LoVo (cell line): Measurements from ENCODE around the gene RASAL2.

Experiments
- DNase-seq: peaks from one replicate; pipeline ENCODE4 v3.0.0-alpha.2; 2016; ENCODE audit warnings: low spot score

RASAL2 gene

GRCh38 chr1:178393370-178393769 is 299.5 kb downstream of the RASAL2 start:
- no peak for DNase-seq

GRCh38 chr1:178396789-178397188 is 302.9 kb downstream of the RASAL2 start:
- DNase-seq, result no peak

- DNase-seq, result peak; percentile 25
Observed at GRCh38 chr1:178397678-178398077, 303.8 kb downstream of the RASAL2 start.

GRCh38 chr1:178399177-178399728 is 305.3 kb downstream of the RASAL2 start:
- no peak for DNase-seq

GRCh38 chr1:178405137-178405536 is 311.2 kb downstream of the RASAL2 start:
- no peak for DNase-seq

- DNase-seq, result no peak
Observed at GRCh38 chr1:178407215-178407614, 313.3 kb downstream of the RASAL2 start.

- DNase-seq, result no peak
Observed at GRCh38 chr1:178407655-178408054, 313.8 kb downstream of the RASAL2 start.

GRCh38 chr1:178408871-178409270 is 315.0 kb downstream of the RASAL2 start:
- DNase-seq, result no peak

- no peak for DNase-seq
Observed at GRCh38 chr1:178409541-178409940, 315.6 kb downstream of the RASAL2 start.

GRCh38 chr1:178411756-178412399 is 318.0 kb downstream of the RASAL2 start:
- DNase-seq, result no peak

GRCh38 chr1:178412400-178412770 is 318.5 kb downstream of the RASAL2 start:
- DNase-seq, result no peak

- peak; percentile 80 for DNase-seq
Observed at GRCh38 chr1:178417858-178418257, 324.0 kb downstream of the RASAL2 start.

- DNase-seq, result no peak
Observed at GRCh38 chr1:178418284-178418955, 324.5 kb downstream of the RASAL2 start.

- no peak for DNase-seq
Observed at GRCh38 chr1:178434360-178434759, 340.5 kb downstream of the RASAL2 start.

GRCh38 chr1:178434899-178435435 is 341.1 kb downstream of the RASAL2 start:
- no peak for DNase-seq

- no peak for DNase-seq
Observed at GRCh38 chr1:178436899-178437298, 343.0 kb downstream of the RASAL2 start.

GRCh38 chr1:178438432-178438831 is 344.5 kb downstream of the RASAL2 start:
- DNase-seq, result no peak

GRCh38 chr1:178442925-178443324 is 349.0 kb downstream of the RASAL2 start:
- DNase-seq, result no peak

GRCh38 chr1:178450871-178451270 is 357.0 kb downstream of the RASAL2 start:
- DNase-seq, result no peak

GRCh38 chr1:178451529-178451928 is 357.6 kb downstream of the RASAL2 start:
- DNase-seq, result no peak

GRCh38 chr1:178452013-178452412 is 358.1 kb downstream of the RASAL2 start:
- DNase-seq, result no peak

- DNase-seq, result no peak
Observed at GRCh38 chr1:178456472-178456871, 362.6 kb downstream of the RASAL2 start.

GRCh38 chr1:178457651-178458050 is 363.7 kb downstream of the RASAL2 start:
- no peak for DNase-seq
